Left cardiac atrium (tissue), 4 donors: Measurements from ENCODE around the gene GNMT. TPM values are rescaled to one million over a fixed set of nuclear protein-coding genes. Genes with fewer than 3 reads are reported as not detected.
A peak's percentile ranks its signal among the peaks of the same experiment; 100 is the strongest.
"Not testable (repeated sequence)": the region's sequence is repeated elsewhere in the genome, so short reads cannot be mapped to it uniquely, and the experiment has no call there.

Experiments
- ATAC-seq, 2 donors: fragments of 200-7000 bp; cut with Tn5 transposase; one replicate each; pipeline ENCODE4 v1.9.1; 2020; ENCODE audit warnings: mild to moderate bottlenecking in 2 of 2, moderate library complexity in 2 of 2
- DNase-seq: peaks from one replicate; pipeline ENCODE4 v3.0.0-alpha.2; 2020
- intact Hi-C, 2 donors: fragments of 100-400 bp; cut with DNase I; formaldehyde crosslinking; loops; one replicate each; pipeline versions ENCODE4 v1.14.1 to v1.15.1; 2022 to 2023
- total RNA-seq, 2 donors: library from RNA; stranded (reverse); fragmentation: NEBNext Ultra II Directional; extraction: Animal tissue kit (Norgen Biotek cat#: 25700); gene quantifications; one replicate each; pipeline ENCODE4 v1.2.1, GENCODE V29; 2021
- donor health status: DM: no; HTN: yes; CAD: no.
- donor health status: DM: no; HTN: yes; CAD: no; lungs with severe emphysema.
- donor health status: DM: yes; HTN: yes; CAD: no.
- donor health status: Dilated cardiomyopathy.

Gene GNMT
- total RNA-seq, 2 donors from 2014 or later = 0.41 to 0.63 TPM

GRCh38 chr6:42996513-42996912 is 36.0 kb downstream of the GNMT start:
- intact Hi-C loops = no loop called here
- ATAC-seq = no peak
- no peak for DNase-seq

- intact Hi-C loops, DNase-seq, ATAC-seq: not testable (repeated sequence)
These were observed 37.7 kb downstream of the GNMT start for GRCh38 chr6:42998205-42998604.

GRCh38 chr6:43001843-43002242 is 41.3 kb downstream of the GNMT start:
- no peak for ATAC-seq
- intact Hi-C loops = no loop called here
- DNase-seq = no peak

- DNase-seq = no peak
- intact Hi-C loops = loop anchor here in 1 of 2 donors (5.0 kb wide), 1 partner anchor 136 kb away; no protein-coding TSS in a partner anchor
- no peak for ATAC-seq
These were observed 45.3 kb downstream of the GNMT start for GRCh38 chr6:43005844-43006243.

- intact Hi-C loops = loop anchor here in 1 of 2 donors (5.0 kb wide), 1 partner anchor 136 kb away; no protein-coding TSS in a partner anchor
- no peak for ATAC-seq
These were observed 45.7 kb downstream of the GNMT start for GRCh38 chr6:43006251-43006650.

GRCh38 chr6:43007126-43007525 is 46.6 kb downstream of the GNMT start:
- no peak for ATAC-seq
- no peak for DNase-seq
- intact Hi-C loops = loop anchor here in 1 of 2 donors (5.0 kb wide), 1 partner anchor 135 kb away; no protein-coding TSS in a partner anchor

More at GRCh38 chr6:43006251-43006650, 45.7 kb downstream of the GNMT start:
- DNase-seq = no peak

GRCh38 chr6:43009124-43009523 is 48.6 kb downstream of the GNMT start:
- ATAC-seq (no peak), DNase-seq (peak; percentile 54)
- intact Hi-C loops = loop anchor here (1.0 to 5.0 kb wide), 2 partner anchors 133 to 134 kb away; no protein-coding TSS in a partner anchor

- intact Hi-C loops = no loop called here
- ATAC-seq = no peak
- DNase-seq = no peak
These were observed 50.7 kb downstream of the GNMT start for GRCh38 chr6:43011207-43011606.

GRCh38 chr6:43012364-43012763 is 51.8 kb downstream of the GNMT start:
- DNase-seq (no peak), ATAC-seq (no peak)
- intact Hi-C loops = no loop called here

GRCh38 chr6:43013097-43013842 is 52.7 kb downstream of the GNMT start:
- ATAC-seq = peak; percentile 5 to 20
- intact Hi-C loops = no loop called here
- DNase-seq = no peak

Other genes starting within 250 kb of the GNMT start
- gene PRPH2, start 238.2 kb upstream of the GNMT start, total RNA-seq = 1 to 10 TPM; 1.1 to 1.2 TPM
- gene TBCC, start 214.7 kb upstream of the GNMT start, total RNA-seq = 10 to 100 TPM; 12.2 to 13.0 TPM
- gene BICRAL, start 178.7 kb upstream of the GNMT start, total RNA-seq = 10 to 100 TPM; 10.0 to 10.7 TPM
- 10 to 100 TPM; 50.8 to 60.8 TPM for gene RPL7L1, start 81.1 kb upstream of the GNMT start, total RNA-seq
- gene PTCRA, start 44.7 kb upstream of the GNMT start, total RNA-seq = not detected
- gene CNPY3, start 31.3 kb upstream of the GNMT start, total RNA-seq = 10 to 100 TPM; 19.1 to 28.4 TPM
- 10 to 100 TPM; 15.0 to 25.6 TPM for gene PEX6, start 18.4 kb downstream of the GNMT start, total RNA-seq
- 10 to 100 TPM; 25.2 to 30.2 TPM for gene PPP2R5D, start 23.8 kb downstream of the GNMT start, total RNA-seq
- gene MEA1, start 53.2 kb downstream of the GNMT start, total RNA-seq = 10 to 100 TPM; 31.9 to 37.6 TPM
- 100 to 1,000 TPM in 1 of 2 donors, 10 to 100 TPM in 1; 81.5 to 113 TPM for gene KLHDC3, start 53.5 kb downstream of the GNMT start, total RNA-seq
- gene RRP36, start 60.9 kb downstream of the GNMT start, total RNA-seq = 10 to 100 TPM; 24.7 to 37.0 TPM
- gene CUL7, start 93.1 kb downstream of the GNMT start, total RNA-seq = 10 to 100 TPM in 1 of 2 donors, 1 to 10 TPM in 1; 7.6 to 10.8 TPM
- gene MRPL2, start 98.7 kb downstream of the GNMT start, total RNA-seq = 10 to 100 TPM; 76.3 to 97.1 TPM
- gene KLC4, start 98.9 kb downstream of the GNMT start, total RNA-seq = 10 to 100 TPM; 37.0 to 37.5 TPM
- gene PTK7, start 115.6 kb downstream of the GNMT start, total RNA-seq = 1 to 10 TPM; 6.6 to 7.8 TPM
- 10 to 100 TPM; 68.0 to 92.0 TPM for gene SRF, start 210.5 kb downstream of the GNMT start, total RNA-seq
- 10 to 100 TPM; 14.6 to 17.4 TPM for gene CUL9, start 221.4 kb downstream of the GNMT start, total RNA-seq